A549 (cell line): ENCODE data around the gene CAMKK2. TPM values are rescaled to one million over a fixed set of nuclear protein-coding genes. Genes with fewer than 3 reads are reported as not detected.

Experiments used
- ATAC-seq, 2 experiments: fragments of 200-7000 bp in 1 of 2; fragments of >200 bp in 1 of 2; cut with Nextera tagmentation in 1 of 2; cut with Tn5 transposase in 1 of 2; 3 replicates each; pipeline versions ENCODE4 v1.8.0 to v1.9.1; 2018 to 2020; ENCODE audit warnings: mild to moderate bottlenecking in 1 of 2, moderate library complexity in 1 of 2
- CTCF ChIA-PET: fragments of 300-600 bp; sonication (Branson Sonifier 250); formaldehyde crosslinking; extraction: SDS; loops from one replicate; lab custom pipeline; 2021; ENCODE audit warnings: antibody characterized with exemption, inconsistent platforms; lab: Yijun Ruan, JAX
- POLR2A ChIA-PET: fragments of 350-600 bp; formaldehyde crosslinking; extraction: SDS; loops from one replicate; lab custom pipeline; 2021; ENCODE audit warnings: antibody characterized with exemption, inconsistent platforms; lab: Yijun Ruan, JAX
- DNase-seq, 2 experiments: peaks; one replicate each; pipeline versions ENCODE4 v3.0.0 to v3.0.0-alpha.2; 2011 to 2016; ENCODE audit warnings: low read depth in 1 of 2, low spot score in 1 of 2
- FAIRE-seq: peaks from 2 replicates; lab custom pipeline; 2011; peaks lifted over from hg19 to GRCh38; lab: Jason Lieb, UNC
- H3K27ac ChIP-seq, 2 experiments: fragments of >200 bp; sonication (Bioruptor Twin); formaldehyde crosslinking; 3 replicates each; pipeline ENCODE4 v1.5.1; 2016 to 2017
- H3K4me1 ChIP-seq: fragments of >200 bp; sonication (Bioruptor Twin); formaldehyde crosslinking; 3 replicates; pipeline ENCODE4 v1.6.1; 2016
- H3K4me2 ChIP-seq: fragments of >200 bp; sonication (Bioruptor Twin); formaldehyde crosslinking; 3 replicates; pipeline ENCODE4 v1.6.1; 2016
- H3K4me3 ChIP-seq: fragments of >200 bp; sonication (Bioruptor Twin); formaldehyde crosslinking; 3 replicates; pipeline ENCODE4 v1.5.1; 2016
- H3K9me3 ChIP-seq: fragments of >200 bp; sonication (Bioruptor Twin); formaldehyde crosslinking; 3 replicates; pipeline ENCODE4 v1.6.1; 2016
- CBX2 ChIP-seq: fragments of 200-600 bp; sonication (generic); IDR thresholded peaks from 2 replicates; pipeline ENCODE4 v1.6.1; 2016; ENCODE audit warnings: low read depth, mild to moderate bottlenecking, borderline replicate concordance
- CBX8 ChIP-seq: fragments of 200-600 bp; sonication (generic); IDR thresholded peaks from 2 replicates; pipeline ENCODE4 v1.6.1; 2016
- HES2 ChIP-seq: fragments of >200 bp; sonication (Bioruptor Twin); formaldehyde crosslinking; IDR thresholded peaks from 2 replicates; pipeline ENCODE4 v1.6.1; 2016
- KDM1A ChIP-seq: fragments of 200-600 bp; sonication (generic); IDR thresholded peaks from 2 replicates; pipeline ENCODE4 v1.6.1; 2016; ENCODE audit warnings: low read depth, mild to moderate bottlenecking
- MAZ ChIP-seq: fragments of 150-350 bp; IDR thresholded peaks from 2 replicates; pipeline ENCODE4 v1.6.1; 2014; ENCODE audit warnings: antibody characterized with exemption, low read depth, low read length, borderline replicate concordance
- MYC ChIP-seq: IDR thresholded peaks from 2 replicates; pipeline ENCODE4 v1.6.1; 2012; ENCODE audit warnings: mild to moderate bottlenecking, inconsistent platforms, low read length, improper control_type of control experiment, borderline replicate concordance
- NFE2L2 ChIP-seq: fragments of 150-350 bp; conservative IDR thresholded peaks from 2 replicates; pipeline ENCODE4 v1.6.1; 2014; ENCODE audit warnings: low read length
- POLR2AphosphoS2 ChIP-seq: conservative IDR thresholded peaks from 2 replicates; pipeline ENCODE4 v1.6.1; 2012; ENCODE audit warnings: low read length, improper control_type of control experiment, inconsistent platforms
- RAD21 ChIP-seq, 2 experiments: fragments of >200 bp in 1 of 2; sonication (Bioruptor Twin) in 1 of 2; formaldehyde crosslinking in 1 of 2; IDR thresholded peaks in 1 of 2; conservative IDR thresholded peaks in 1 of 2; 2 replicates in 1 of 2; 3 replicates in 1 of 2; pipeline ENCODE4 v1.6.1; 2012 to 2018; ENCODE audit warnings: inconsistent platforms in 1 of 2
- REST ChIP-seq: fragments of 200-600 bp; sonication (generic); IDR thresholded peaks from 2 replicates; pipeline ENCODE4 v1.6.1; 2016; ENCODE audit warnings: antibody characterized with exemption, mild to moderate bottlenecking, moderate library complexity
- RFX5 ChIP-seq: fragments of 450-650 bp; IDR thresholded peaks from 2 replicates; pipeline ENCODE4 v1.7.1; 2014; ENCODE audit warnings: antibody characterized with exemption, mild to moderate bottlenecking, moderate library complexity
- SREBF2 ChIP-seq: fragments of 450-650 bp; IDR thresholded peaks from 2 replicates; pipeline ENCODE4 v1.6.1; 2014; ENCODE audit warnings: mild to moderate bottlenecking, moderate library complexity
- TP53 ChIP-seq: fragments of 250-450 bp; sonication (Bioruptor Pico); IDR thresholded peaks from 2 replicates; pipeline ENCODE4 v1.5.0; 2021; ENCODE audit warnings: mild to moderate bottlenecking, moderate library complexity
- WGBS: methylation state at CpG from one replicate; pipeline ENCODE4 v1.1.6; 2017; ENCODE audit errors: missing lambda C conversion rate; 5-methylcytosine and 5-hydroxymethylcytosine counted together
- polyA plus RNA-seq, 4 experiments: library from polyadenylated mRNA; depleted of rRNA in 3 of 4; stranded (reverse); fragments of >200 nt; fragmentation: RNase III in 1 of 4; extraction: RNeasy Plus Mini Kit Qiagen cat#74134 plus additional on column Dnase treatment in 1 of 4; gene quantifications; 2 replicates in 3 of 4; 3 replicates in 1 of 4; pipeline ENCODE4 v1.2.3, GENCODE V29; 2011 to 2017
- TF ChIP-seq, protein P1 (sequence below): fragments of 450-650 bp; IDR thresholded peaks from 2 replicates; pipeline ENCODE4 v1.6.1; 2014; ENCODE audit warnings: antibody characterized with exemption
- TF ChIP-seq, protein P2 (sequence below): IDR thresholded peaks from 2 replicates; pipeline ENCODE4 v1.6.1; 2012; ENCODE audit warnings: low read depth, borderline replicate concordance
- TF ChIP-seq, protein P3 (sequence below): fragments of 250-450 bp; sonication (Bioruptor Pico); IDR thresholded peaks from 2 replicates; pipeline ENCODE4 v1.5.0; 2021; ENCODE audit warnings: mild to moderate bottlenecking, moderate library complexity, borderline replicate concordance
- TF ChIP-seq, protein P4 (sequence below): fragments of 250-450 bp; sonication (Bioruptor Pico); IDR thresholded peaks from 2 replicates; pipeline ENCODE4 v1.5.0; 2020; ENCODE audit warnings: low read depth, mild to moderate bottlenecking, moderate library complexity
- TF ChIP-seq, protein P5 (sequence below): fragments of 150-350 bp; IDR thresholded peaks from 2 replicates; pipeline ENCODE4 v1.6.1; 2014; ENCODE audit warnings: low read depth, mild to moderate bottlenecking, low read length

CAMKK2 gene
- polyA plus RNA-seq, 2 of the 4 experiments (the other 2 are of a cell fraction) = 15.3 to 24.8 TPM

GRCh38 chr12:121222847-121223246 lies 73.7 kb downstream of the CAMKK2 start:
- H3K4me3 ChIP-seq = no peak overlapping the region
- ChIA-PET CTCF (interaction anchor here (2.1 kb wide), 1 partner anchor 91 kb away, joined by 4 read pairs; no protein-coding TSS in a partner anchor), POLR2A (no interaction called here)
- TF ChIP-seq POLR2AphosphoS2 = no peak
- TF ChIP-seq, protein P1, sequence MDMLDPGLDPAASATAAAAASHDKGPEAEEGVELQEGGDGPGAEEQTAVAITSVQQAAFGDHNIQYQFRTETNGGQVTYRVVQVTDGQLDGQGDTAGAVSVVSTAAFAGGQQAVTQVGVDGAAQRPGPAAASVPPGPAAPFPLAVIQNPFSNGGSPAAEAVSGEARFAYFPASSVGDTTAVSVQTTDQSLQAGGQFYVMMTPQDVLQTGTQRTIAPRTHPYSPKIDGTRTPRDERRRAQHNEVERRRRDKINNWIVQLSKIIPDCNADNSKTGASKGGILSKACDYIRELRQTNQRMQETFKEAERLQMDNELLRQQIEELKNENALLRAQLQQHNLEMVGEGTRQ = no peak
- no peak for TF ChIP-seq HES2
- TF ChIP-seq SREBF2 = no peak
- no peak for TF ChIP-seq RAD21 (conservative IDR thresholded peaks at IDR 0.05 in 1 of 2, IDR thresholded peaks at IDR 0.05 in 1 of 2)
- TF ChIP-seq CBX8 = no peak
- no peak for TF ChIP-seq CBX2
- H3K27ac ChIP-seq = no peak overlapping the region
- FAIRE-seq (no peak), DNase-seq (no peak), ATAC-seq (no peak)
- no peaks in the 10 kb centered on the region for H3K9me3 ChIP-seq
- no peaks in the 10 kb centered on the region for H3K4me1 ChIP-seq
- H3K4me2 ChIP-seq = no peak overlapping the region
- WGBS = 93% methylated on average over 10 of the region's 10 CpGs

- H3K4me3 ChIP-seq = no peak overlapping the region
- POLR2A ChIA-PET = no interaction called here
- 88% methylated on average over 3 of the region's 3 CpGs for WGBS
- no peak for DNase-seq
- H3K27ac ChIP-seq = no peak overlapping the region
- FAIRE-seq = no peak
- peaks cover 24% of the 10 kb centered on the region for H3K4me1 ChIP-seq
- no peak for TF ChIP-seq TP53 (CRISPR knock-in tag)
- TF ChIP-seq, protein P2, sequence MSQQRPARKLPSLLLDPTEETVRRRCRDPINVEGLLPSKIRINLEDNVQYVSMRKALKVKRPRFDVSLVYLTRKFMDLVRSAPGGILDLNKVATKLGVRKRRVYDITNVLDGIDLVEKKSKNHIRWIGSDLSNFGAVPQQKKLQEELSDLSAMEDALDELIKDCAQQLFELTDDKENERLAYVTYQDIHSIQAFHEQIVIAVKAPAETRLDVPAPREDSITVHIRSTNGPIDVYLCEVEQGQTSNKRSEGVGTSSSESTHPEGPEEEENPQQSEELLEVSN = no peak
- TF ChIP-seq, protein P3, sequence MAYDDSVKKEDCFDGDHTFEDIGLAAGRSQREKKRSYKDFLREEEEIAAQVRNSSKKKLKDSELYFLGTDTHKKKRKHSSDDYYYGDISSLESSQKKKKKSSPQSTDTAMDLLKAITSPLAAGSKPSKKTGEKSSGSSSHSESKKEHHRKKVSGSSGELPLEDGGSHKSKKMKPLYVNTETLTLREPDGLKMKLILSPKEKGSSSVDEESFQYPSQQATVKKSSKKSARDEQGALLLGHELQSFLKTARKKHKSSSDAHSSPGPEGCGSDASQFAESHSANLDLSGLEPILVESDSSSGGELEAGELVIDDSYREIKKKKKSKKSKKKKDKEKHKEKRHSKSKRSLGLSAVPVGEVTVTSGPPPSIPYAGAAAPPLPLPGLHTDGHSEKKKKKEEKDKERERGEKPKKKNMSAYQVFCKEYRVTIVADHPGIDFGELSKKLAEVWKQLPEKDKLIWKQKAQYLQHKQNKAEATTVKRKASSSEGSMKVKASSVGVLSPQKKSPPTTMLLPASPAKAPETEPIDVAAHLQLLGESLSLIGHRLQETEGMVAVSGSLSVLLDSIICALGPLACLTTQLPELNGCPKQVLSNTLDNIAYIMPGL = no peak
- no peak for ATAC-seq
- CTCF ChIA-PET = interaction anchor here (4.6 kb wide), 1 partner anchor 10 kb away, joined by 29 read pairs; no protein-coding TSS in a partner anchor
- no peaks in the 10 kb centered on the region for H3K9me3 ChIP-seq
- no peak overlapping the region for H3K4me2 ChIP-seq
These were observed 77.0 kb downstream of the CAMKK2 start for GRCh38 chr12:121219353-121219986.

DNA sequence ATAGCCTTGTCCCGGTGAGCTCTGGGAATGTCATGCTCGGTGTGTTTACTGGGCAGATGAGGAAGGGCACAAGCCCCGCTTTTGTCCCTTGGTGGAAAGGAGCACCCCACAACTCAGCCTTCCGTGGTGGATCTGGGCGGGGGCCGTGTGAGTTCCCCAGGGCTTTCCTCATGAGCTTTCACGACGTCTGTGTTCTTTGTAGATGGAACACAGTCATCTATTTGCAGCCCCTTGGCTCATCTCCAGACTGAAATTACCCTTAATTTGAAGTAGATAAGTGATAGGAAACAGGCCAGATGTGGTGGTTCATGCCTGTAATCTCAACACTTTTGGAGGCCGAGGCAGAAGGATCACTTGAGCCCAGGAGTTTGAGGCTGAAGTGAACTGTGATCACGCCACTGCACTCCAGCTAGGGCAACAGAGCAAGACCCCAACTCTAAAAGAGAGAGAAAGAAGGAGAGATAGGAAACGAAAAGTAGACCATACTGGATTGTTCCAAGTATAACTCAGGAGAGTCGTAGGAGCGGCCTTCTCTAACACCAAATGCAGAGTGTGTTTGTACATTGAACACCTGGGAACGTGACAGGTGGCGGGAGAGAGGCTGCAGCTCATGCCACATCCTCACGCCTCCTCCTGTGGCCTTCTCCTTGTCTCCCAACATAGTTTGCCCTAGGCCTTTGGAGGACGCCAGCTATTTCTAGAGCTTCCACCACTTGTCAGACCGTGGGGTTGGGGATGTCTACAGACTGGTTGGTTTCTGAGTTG lies 77.7 kb downstream of the CAMKK2 start:
- Histone ChIP-seq H3K4me1 (peaks cover 30% of the 10 kb centered on the region), H3K9me3 (no peaks in the 10 kb centered on the region), H3K27ac (no peak overlapping the region), H3K4me2 (no peak overlapping the region), H3K4me3 (no peak overlapping the region)
- WGBS = 85% methylated on average over 18 of the region's 18 CpGs
- CTCF ChIA-PET = interaction anchor here (0.6 to 4.6 kb wide), 3 partner anchors 11 to 303 kb away, joined by 3 to 29 read pairs (median 4); no protein-coding TSS in a partner anchor
- DNase-seq (no peak), ATAC-seq (no peak), FAIRE-seq (no peak)
- POLR2A ChIA-PET = no interaction called here
- no peak for TF ChIP-seq NFE2L2
- TF ChIP-seq KDM1A = no peak
- no peak for TF ChIP-seq RFX5
- TF ChIP-seq, protein P4, sequence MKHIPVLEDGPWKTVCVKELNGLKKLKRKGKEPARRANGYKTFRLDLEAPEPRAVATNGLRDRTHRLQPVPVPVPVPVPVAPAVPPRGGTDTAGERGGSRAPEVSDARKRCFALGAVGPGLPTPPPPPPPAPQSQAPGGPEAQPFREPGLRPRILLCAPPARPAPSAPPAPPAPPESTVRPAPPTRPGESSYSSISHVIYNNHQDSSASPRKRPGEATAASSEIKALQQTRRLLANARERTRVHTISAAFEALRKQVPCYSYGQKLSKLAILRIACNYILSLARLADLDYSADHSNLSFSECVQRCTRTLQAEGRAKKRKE (CRISPR knock-in tag) = no peak
- TF ChIP-seq, protein P5, sequence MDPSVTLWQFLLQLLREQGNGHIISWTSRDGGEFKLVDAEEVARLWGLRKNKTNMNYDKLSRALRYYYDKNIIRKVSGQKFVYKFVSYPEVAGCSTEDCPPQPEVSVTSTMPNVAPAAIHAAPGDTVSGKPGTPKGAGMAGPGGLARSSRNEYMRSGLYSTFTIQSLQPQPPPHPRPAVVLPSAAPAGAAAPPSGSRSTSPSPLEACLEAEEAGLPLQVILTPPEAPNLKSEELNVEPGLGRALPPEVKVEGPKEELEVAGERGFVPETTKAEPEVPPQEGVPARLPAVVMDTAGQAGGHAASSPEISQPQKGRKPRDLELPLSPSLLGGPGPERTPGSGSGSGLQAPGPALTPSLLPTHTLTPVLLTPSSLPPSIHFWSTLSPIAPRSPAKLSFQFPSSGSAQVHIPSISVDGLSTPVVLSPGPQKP = no peak
- no peak for TF ChIP-seq REST
- TF ChIP-seq, protein P3 = no peak
- no peak for TF ChIP-seq MAZ
- TF ChIP-seq MYC = no peak
